NCI-H1694 treated with DMSO at 0.1 percent for 48 hours (cell line): ENCODE measurements around the gene SULT2A1.
A peak's percentile ranks its signal among the peaks of the same experiment; 100 is the strongest.
"Not testable (repeated sequence)": the region's sequence is repeated elsewhere in the genome, so short reads cannot be mapped to it uniquely, and the experiment has no call there.

ENCODE experiments used
- DNase-seq: peaks from one replicate; lab custom pipeline; 2025; lab: John Stamatoyannopoulos, UW

SULT2A1 gene, protein sequence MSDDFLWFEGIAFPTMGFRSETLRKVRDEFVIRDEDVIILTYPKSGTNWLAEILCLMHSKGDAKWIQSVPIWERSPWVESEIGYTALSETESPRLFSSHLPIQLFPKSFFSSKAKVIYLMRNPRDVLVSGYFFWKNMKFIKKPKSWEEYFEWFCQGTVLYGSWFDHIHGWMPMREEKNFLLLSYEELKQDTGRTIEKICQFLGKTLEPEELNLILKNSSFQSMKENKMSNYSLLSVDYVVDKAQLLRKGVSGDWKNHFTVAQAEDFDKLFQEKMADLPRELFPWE

DNA sequence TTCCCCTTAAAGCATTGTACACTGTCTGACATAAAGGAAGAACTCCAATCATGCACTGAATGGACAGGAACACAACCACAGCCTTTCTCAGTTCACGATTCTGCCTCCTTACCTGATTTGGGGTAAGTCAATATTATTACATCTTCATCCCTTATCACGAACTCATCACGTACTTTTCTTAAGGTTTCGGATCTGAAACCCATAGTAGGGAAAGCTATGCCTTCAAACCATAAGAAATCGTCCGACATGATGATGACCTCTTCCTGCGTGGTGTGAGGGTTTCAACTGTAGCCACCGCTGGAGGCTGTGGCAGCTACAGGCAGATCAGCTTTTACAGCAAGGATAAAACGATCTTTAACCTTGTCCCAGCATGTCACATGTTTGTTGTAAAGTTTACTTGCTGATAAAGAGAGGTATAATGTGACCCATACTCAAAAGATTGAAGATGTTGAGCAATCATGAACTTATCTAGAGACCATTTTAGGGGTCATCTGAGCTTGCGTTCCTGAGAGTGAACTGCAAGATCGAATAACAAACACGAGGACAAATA is at the start of gene SULT2A1:
Gene SULT2A1 (minus strand): TSS at position 306 of the 550 bp plus-strand sequence. CDS start 58 bp downstream, at position 248.
- no peak for DNase-seq

DNA sequence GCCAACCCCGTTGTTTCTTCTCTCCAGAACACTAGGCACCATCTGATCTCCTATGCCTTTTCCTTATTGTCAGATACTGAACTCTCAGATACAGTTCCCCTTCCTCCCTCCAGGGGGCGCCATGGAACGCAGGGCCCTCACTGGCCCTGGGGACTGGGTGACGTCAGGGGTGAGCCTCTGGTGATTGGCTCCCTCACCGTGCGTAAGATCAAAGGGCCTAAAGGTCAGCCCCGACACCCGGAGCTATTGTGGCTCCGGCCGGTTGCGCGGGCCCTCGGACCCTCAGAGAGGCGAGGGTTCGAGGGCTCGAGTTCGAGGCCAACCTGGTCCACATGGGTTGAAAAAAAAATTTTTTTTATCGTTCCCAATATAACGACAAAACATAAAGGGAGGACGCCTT is 42.5 kb upstream of the SULT2A1 start:
- DNase-seq = not testable (repeated sequence)

DNA sequence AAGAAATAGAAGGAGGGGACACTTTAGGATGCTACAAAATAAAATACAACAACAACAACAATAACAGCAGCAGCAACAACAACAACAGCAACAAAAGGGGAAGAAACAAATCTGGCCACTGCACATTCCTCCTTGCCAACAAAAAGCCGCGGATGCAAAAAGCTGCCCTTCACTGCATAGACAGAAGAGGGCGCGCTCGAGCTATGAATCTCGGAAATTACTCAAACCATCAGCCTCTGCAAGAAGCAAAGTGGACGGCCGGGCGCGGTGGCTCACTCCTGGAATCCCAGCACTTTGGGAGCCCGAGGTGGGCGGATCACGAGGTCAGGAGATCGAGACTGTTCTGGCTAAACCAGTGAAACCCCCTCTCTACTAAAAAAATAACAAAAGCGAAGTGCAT is 34.0 kb upstream of the SULT2A1 start:
- not testable (repeated sequence) for DNase-seq

DNA sequence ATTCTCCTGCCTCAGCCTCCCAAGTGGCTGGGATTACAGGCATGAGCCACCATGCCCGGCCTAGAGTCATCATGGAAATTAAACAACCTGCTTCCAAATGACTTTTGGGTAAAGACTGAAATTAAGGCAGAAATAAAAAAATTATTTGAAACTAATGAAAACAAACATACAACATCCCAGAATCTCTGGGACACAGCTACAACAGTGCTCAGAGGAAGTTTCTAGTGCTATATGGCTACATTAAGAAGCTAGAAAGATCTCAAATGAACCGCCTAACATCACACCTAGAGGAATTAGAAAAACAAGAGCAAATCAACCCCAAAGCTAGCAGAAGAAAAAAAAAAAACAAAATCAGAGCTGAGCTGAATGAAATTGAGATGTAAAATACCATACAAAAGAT is 24.1 kb upstream of the SULT2A1 start:
- DNase-seq = not testable (repeated sequence)

DNA sequence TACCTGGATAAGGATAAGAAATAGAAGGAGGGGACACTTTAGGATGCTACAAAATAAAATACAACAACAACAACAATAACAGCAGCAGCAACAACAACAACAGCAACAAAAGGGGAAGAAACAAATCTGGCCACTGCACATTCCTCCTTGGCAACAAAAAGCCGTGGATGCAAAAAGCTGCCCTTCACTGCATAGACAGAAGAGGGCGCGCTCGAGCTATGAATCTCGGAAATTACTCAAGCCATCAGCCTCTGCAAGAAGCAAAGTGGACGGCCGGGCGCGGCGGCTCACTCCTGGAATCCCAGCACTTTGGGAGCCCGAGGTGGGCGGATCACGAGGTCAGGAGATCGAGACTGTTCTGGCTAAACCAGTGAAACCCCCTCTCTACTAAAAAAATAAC is 23.2 kb upstream of the SULT2A1 start:
- DNase-seq = not testable (repeated sequence)

DNA sequence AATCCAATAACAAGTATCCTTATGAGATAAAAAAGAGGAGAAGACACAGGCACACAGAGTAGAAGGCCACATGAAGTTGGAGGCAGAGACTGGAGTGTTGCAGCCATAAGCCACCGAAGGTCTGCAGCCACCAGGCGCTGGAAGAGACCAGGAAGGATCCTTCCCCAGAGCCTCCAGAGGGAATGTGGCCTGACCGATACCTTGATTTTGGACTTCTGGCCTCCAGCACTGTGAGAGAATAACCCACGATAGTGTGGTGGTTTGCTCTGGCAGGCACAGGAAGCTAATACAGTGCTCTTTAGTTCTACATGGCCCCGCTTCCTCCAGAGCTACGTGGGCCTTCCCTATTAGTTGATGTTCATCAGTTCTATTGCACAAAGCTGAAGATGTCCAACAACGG is 15.3 kb upstream of the SULT2A1 start:
- no peak for DNase-seq

DNA sequence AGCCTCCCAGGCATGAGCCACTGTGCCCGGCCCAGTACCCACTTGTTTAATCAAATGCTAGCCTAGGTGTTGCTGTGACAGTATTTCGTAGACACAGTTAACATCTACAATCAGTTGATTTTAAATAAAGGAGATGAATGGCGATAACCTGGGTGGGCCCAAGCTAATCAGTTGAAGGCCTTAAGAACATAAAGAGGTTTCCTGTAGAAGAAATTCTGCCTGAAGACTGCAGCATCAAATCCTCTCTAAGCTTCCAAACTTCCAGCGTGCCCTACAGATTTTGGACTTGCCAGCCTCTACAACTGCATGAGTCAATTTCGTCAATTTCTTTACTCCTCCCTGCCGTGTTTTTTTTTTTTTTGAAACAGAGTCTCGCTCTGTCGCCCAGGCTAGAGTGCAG is 13.2 kb upstream of the SULT2A1 start:
- no peak for DNase-seq

DNA sequence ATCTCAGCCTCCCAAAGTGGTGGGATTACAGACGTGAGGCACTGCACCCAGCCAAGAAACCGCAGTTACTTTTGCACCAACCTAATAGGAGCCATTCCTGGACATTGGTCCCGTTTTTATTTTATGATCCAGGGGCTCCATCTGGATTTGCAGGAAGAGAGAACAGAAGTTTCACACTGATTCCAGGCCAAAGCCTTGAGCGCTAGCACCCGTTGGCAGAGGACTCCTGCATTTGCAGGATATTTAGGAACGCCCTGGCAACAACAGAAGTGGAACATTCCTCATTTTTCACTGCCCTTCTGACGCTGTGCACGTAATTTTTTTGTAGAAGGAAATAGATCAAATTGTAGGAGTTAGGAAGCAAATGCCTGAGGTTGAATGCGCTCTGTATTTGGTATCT is 11.7 kb upstream of the SULT2A1 start:
- no peak for DNase-seq

DNA sequence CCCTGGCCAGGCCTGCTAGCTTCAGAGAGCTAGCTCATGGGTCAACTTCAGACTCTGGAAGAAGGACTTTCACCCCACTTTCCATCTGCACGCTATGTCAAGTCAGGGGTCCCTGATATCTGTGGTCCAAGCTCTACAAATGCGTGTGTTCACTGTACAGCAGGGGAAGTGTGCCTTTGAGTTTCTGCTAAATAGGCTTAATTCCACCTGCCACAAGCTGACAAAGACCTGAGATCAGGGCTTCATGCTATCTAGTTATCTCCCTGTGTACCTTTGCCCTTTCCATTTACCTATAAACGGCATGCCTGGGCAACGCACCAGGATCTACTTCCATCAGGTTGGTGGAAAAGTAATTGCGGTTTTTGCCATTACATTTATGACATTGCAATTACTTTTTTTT is 10.7 kb upstream of the SULT2A1 start:
- no peak for DNase-seq

DNA sequence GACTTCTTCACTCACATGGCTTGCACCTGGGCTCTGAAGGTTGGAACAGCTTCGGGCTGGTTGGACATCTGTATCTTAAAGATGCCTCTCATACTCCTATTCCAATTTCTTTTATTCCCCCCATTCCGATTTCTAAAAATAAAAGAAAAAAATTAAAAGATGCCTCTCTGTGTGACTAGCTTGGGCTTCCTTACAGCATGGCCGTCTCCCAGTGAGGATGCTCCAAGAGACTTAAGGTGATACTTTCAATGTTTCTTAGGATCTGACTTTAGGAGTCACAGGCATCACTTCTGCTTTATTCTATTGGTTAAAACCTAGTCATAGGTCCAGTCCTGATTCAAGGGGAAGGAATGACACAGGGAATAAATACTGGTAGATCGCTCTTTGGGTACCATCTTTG is 9.9 kb upstream of the SULT2A1 start:
- no peak for DNase-seq

DNA sequence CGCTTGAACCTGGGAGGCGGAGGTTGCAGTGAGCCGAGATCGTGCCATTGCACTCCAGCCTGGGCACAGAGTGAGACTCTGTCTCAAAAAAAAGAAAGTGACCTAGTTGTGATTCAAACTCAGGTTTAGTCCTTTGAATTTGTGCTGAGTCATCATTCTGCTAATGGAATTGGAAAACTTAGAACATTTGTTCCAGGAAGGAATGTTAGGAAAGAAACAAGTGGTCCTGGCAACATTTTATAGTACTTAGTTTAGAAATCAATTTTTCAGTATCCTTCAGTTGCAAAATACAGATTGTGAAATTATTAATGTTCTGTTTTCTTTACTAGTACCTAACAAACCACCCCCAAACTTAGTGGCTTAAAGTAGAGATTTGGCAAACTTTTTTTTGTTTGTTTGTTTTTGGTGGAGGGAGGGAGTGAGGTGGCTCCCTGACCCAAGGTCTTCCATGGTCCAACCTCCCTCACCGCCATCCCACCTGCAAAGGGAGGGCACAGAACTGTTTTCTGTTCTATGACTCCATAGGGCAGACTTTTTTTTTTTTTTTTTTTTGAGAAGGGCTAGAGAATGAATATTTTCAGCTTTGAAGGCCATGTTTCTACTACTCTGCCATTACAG is 9.2 kb upstream of the SULT2A1 start:
- no peak for DNase-seq

DNA sequence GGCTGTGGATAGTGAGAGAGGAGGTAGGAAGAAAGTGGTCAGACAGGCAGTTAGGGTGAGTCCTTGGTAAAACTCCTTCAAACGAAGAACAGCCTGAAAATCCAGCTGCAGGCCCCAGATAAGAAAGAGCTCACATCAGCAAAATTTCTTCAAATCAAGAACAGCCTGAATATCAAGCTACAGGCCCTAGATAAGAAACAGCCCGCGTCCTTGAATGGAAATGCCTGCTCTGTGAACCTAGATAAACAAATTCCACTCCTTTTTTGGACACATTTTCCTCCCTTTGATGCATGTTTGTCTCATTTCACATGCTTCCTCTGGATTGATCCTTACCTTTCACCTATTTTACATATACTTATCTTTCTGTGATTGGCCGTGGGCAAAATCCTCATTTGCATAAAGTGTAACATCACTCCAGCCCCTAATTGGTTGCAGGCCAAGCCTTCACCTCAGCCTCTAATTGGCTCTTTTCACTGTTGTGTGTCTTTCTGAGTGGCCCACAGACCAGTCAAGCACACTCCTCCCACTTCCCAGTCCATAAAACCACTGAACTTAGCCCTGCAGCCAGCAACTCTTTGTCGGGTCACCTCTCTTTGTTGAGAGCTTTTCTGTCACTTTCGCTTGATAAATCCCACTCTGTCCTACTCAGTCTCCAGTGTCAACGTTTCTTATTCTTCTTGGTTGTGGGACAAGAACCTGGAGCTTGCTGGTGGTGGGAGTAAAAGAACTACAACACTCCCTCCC is 6.0 kb upstream of the SULT2A1 start:
- no peak for DNase-seq

DNA sequence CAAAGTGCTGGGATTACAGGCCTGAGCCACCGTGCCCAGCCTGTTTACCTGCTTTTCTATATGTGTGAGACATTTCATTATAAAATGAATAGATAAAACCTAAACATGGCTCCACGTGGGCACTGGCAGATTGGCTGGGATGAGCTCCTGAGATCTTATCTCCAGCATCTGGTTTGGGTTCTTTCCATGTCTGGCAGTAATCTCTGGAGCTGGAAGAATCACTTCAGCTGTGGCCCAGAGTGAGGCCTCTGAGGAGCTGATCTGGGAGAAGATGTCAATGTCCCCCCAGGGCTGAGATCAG is 5.5 kb upstream of the SULT2A1 start:
- no peak for DNase-seq

DNA sequence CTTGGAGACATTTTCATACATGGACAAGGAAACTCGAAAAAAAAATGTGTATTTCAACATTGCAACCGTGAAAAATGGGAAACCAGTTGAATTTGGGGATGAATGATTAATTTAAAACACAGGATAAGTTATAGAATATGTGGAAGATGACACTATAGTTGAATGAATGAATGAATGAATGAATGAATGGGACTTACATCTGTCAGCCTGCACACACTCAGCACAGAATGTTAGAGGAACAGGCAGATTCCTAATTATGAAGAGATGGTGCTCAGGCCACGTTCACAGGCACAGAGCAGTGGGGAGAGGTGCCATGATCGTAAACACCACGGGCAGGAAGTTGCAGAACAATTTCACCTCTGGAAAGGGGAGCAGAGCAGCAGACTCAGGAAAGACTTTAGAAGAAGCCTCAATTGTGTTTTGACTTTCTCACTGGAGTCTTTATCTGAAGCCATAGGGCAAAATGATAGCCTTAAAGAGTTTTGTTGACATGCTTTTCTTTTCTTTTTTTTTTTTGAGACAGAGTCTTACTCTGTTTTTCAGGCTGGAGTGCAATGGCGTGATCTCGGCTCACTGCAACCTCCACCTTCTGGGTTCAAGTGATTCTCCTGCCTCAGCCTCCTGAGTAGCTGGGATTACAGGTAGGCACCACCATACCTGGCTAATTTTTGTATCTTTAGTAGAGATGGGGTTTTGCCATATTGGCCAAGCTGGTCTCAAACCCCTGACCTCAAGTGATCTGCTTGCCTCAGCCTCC is 4.9 kb upstream of the SULT2A1 start:
- DNase-seq = no peak

DNA sequence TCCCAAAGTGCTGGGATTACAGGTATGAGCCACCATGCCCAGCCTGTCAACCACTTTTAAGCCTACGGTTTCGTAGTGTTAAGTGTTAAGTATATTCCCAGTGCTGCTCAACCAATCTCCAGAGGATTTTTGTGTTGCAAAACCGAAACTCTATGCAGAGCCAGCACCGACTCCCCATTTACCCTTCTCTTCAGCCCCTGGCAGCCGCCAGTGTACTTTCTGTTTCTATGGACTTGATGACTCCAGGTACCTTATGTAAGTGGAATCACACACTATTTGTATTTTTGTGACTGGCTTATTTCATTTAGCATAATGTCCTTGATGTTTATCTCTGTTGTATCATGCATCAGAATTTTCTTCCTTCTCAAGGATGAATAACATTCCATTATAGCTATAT is 1.1 kb downstream of the SULT2A1 start:
- DNase-seq = no peak

DNA sequence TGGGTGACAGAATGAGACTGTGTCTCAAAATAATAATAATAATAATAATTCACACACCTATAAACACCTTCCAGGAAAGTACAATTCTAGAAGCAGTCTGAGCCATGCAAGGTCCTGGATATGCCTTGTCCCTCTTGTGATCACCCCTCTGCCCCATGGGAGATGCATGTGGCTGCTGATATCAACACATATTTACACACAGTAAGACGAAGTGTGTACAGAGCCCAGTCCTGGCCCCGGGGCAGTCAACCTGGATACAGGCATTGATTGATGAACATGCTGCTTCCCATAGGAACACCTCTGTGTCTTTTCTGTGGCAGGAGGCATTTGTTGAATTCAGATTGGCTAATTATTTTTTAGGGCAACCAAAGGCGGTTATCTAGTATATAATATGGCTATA is 3.2 kb downstream of the SULT2A1 start:
- DNase-seq = no peak

DNA sequence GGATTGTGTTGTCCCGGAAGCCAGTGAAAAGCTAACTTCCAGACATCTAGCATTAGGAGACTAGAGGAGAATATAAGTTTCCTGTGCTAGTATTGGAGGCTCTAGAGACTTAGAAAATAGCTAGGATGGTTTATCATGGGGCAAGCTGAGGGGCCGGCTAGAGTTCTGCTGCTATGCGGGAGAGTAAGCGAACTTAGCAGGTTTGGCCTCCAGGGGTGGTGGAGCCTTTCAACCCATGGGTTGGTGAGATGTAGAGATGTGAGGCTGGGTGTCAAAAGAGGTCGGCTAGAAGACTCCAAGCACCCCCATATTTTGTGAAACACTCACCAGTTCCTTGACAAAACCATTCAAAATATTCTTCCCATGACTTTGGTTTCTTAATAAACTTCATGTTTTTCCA is 4.4 kb downstream of the SULT2A1 start:
- no peak for DNase-seq

DNA sequence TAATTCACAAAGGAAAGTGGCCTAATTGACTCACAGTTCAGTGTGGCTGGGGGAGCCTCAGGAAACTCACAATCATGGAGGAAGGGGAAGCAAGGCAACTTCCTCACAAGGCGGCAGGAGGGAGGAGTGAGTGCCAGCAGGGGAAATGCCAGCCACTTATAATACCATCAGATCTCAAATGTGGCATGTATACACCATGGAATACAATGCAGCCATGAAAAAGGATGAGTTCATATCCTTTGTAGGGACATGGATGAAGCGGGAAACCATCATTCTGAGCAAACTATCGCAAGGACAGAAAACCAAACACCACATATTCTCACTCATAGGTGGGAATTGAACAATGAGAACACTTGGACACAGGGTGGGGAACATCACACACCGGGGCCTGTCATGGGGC is 6.7 kb downstream of the SULT2A1 start:
- DNase-seq = not testable (repeated sequence)

DNA sequence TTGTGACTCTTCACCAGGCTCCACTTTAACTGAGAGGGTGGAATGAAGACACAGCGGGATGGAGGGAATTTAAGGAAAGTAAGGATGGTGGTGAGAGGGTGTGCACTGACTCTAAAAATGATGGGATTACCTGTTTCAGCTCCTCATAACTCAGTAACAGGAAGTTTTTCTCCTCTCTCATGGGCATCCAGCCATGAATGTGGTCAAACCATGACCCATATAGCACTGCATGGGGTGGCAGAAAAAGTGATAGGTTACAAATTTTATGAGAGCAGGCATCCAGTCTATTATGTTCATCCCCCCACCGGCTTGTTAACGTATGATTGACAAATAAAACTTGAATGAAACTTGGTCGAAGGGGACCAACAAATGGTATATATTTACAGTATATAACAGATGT is 7.2 kb downstream of the SULT2A1 start:
- DNase-seq = no peak

DNA sequence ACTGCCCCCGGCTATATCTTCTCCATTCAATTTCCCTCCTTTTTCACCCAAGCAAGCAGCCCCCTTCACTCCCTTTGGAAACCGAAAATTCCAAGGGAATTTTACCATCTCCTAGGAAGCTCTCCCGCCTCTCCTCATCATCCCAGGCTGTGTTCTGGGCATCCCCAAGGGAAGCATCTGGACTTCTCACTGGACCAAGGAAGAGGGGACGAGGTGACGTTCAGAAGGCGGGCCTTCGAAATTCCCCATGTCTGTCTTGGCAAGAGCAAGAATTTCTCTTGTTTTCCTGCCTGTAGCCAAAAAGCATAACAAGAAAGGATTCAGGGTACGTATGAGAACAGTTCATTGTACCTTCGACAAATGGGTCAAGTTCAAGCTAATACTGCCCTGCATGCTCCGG is 20.9 kb downstream of the SULT2A1 start:
- DNase-seq = no peak

DNA sequence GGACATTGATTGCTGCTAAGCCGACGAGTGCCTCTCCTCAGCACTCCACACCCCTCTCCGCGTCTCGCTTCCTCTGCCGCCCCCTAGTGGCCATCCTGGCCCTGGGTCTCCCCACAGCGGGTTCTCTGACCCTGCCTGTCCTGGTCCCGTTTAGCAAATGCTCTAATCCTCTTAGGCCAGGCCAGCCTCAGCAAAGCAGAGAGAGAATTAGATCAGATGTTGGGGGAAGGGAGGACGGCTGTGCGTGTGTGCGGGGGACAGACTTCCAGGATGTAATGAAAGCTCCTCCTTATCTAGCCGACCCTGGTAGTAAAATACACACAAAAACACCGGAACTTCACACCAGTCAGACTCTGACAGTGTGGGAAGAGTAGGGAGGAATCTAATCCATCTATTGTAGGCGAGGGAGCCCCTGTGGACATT is 22.6 kb downstream of the SULT2A1 start:
- peak; percentile 11 for DNase-seq

DNA sequence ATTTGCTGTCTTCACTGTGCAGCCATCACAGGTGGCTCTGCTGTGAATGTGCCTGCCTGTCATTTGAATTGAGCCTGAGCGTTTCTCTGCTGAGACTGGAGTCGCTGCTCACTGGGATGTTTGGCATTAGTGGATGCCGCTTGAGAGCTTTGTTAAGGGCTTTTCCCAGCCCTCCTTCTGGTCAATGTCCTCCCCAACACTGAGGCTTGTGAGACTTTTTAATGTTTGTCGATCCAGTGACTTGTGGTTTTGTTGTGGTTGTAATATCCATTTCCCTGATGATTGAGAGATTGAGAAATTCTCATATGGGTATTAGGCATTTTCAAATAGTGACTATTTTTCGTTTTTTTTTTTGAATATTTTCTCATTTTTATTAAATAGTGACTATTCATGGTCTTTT is 24.5 kb downstream of the SULT2A1 start:
- no peak for DNase-seq
